IPS DF 4.7 (cell line): ENCODE data around the gene BACH2.
"Not testable (repeated sequence)": the region's sequence is repeated elsewhere in the genome, so short reads cannot be mapped to it uniquely, and the experiment has no call there.

Experiments
- DNase-seq: peaks from one replicate; pipeline ENCODE4 v3.0.0-alpha.2; 2013; ENCODE audit warnings: low spot score; ENCODE audit errors: extremely low read depth

The BACH2 gene

GRCh38 chr6:90072501-90072900 lies 224.1 kb downstream of the BACH2 start:
- no peak for DNase-seq

- no peak for DNase-seq
Observed at GRCh38 chr6:90068703-90069523, 227.7 kb downstream of the BACH2 start.

GRCh38 chr6:90068264-90068663 lies 228.4 kb downstream of the BACH2 start:
- DNase-seq = no peak

GRCh38 chr6:90066697-90067096 lies 229.9 kb downstream of the BACH2 start:
- no peak for DNase-seq

GRCh38 chr6:90065173-90065572 lies 231.5 kb downstream of the BACH2 start:
- DNase-seq = no peak

- no peak for DNase-seq
Observed at GRCh38 chr6:90062667-90063066, 234.0 kb downstream of the BACH2 start.

GRCh38 chr6:90062051-90062450 lies 234.6 kb downstream of the BACH2 start:
- no peak for DNase-seq

GRCh38 chr6:90059178-90059577 lies 237.5 kb downstream of the BACH2 start:
- not testable (repeated sequence) for DNase-seq

- not testable (repeated sequence) for DNase-seq
Observed at GRCh38 chr6:90055924-90056323, 240.7 kb downstream of the BACH2 start.

- DNase-seq = not testable (repeated sequence)
Observed at GRCh38 chr6:90054193-90054592, 242.4 kb downstream of the BACH2 start.

GRCh38 chr6:90053614-90054013 lies 243.0 kb downstream of the BACH2 start:
- DNase-seq = no peak

- DNase-seq = no peak
Observed at GRCh38 chr6:90049295-90049694, 247.3 kb downstream of the BACH2 start.

- no peak for DNase-seq
Observed at GRCh38 chr6:90048206-90048967, 248.3 kb downstream of the BACH2 start.

GRCh38 chr6:90045535-90045934 lies 251.1 kb downstream of the BACH2 start:
- DNase-seq = no peak

- DNase-seq = no peak
Observed at GRCh38 chr6:90044833-90045381, 251.7 kb downstream of the BACH2 start.

GRCh38 chr6:90044182-90044832 lies 252.3 kb downstream of the BACH2 start:
- no peak for DNase-seq

- DNase-seq = no peak
Observed at GRCh38 chr6:90040931-90041330, 255.7 kb downstream of the BACH2 start.

GRCh38 chr6:90039911-90040310 lies 256.7 kb downstream of the BACH2 start:
- no peak for DNase-seq

GRCh38 chr6:90038961-90039653 lies 257.5 kb downstream of the BACH2 start:
- DNase-seq = no peak

- no peak for DNase-seq
Observed at GRCh38 chr6:90036963-90037362, 259.7 kb downstream of the BACH2 start.

- no peak for DNase-seq
Observed at GRCh38 chr6:90035047-90035723, 261.5 kb downstream of the BACH2 start.
